Retinal pigment epithelial cell (primary cell): Measurements from ENCODE around the gene DSCAM.

Source experiments
- DNase-seq: peaks from one replicate; pipeline ENCODE4 v3.0.0-alpha.2; 2010; ENCODE audit warnings: low read depth
- H3K4me3 ChIP-seq: 2 replicates; pipeline ENCODE4 v1.5.1; 2011; ENCODE audit warnings: mild to moderate bottlenecking, low read length, control low read depth, moderate library complexity
- TF ChIP-seq, protein P1 (sequence below): conservative IDR thresholded peaks from 2 replicates; pipeline ENCODE4 v1.5.1; 2011; ENCODE audit warnings: low read depth, low read length, control low read depth, inconsistent platforms

DSCAM gene

DNA sequence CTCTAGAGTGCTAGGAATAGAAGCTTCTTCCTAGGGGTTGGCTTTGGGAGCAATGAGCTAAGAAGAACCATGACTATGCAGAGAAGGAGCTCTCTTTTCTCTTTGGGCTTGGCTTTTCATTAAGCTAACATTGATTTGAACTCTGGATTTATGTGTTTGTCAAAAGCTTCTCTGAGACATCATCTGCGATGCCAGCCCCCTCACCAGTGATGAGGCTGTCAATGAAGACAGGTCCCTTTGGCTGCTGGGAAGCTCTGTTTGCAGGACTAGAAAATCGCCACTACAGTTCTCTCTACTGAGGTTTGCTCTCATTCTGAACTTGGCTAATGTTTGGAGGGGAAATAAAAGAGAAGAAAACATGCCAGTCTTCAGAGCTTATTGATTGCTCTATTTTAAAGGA lies 794.7 kb downstream of the DSCAM start:
- H3K4me3 ChIP-seq = no peak overlapping the region
- TF ChIP-seq, protein P1, sequence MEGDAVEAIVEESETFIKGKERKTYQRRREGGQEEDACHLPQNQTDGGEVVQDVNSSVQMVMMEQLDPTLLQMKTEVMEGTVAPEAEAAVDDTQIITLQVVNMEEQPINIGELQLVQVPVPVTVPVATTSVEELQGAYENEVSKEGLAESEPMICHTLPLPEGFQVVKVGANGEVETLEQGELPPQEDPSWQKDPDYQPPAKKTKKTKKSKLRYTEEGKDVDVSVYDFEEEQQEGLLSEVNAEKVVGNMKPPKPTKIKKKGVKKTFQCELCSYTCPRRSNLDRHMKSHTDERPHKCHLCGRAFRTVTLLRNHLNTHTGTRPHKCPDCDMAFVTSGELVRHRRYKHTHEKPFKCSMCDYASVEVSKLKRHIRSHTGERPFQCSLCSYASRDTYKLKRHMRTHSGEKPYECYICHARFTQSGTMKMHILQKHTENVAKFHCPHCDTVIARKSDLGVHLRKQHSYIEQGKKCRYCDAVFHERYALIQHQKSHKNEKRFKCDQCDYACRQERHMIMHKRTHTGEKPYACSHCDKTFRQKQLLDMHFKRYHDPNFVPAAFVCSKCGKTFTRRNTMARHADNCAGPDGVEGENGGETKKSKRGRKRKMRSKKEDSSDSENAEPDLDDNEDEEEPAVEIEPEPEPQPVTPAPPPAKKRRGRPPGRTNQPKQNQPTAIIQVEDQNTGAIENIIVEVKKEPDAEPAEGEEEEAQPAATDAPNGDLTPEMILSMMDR = no peak
- DNase-seq = no peak

DNA sequence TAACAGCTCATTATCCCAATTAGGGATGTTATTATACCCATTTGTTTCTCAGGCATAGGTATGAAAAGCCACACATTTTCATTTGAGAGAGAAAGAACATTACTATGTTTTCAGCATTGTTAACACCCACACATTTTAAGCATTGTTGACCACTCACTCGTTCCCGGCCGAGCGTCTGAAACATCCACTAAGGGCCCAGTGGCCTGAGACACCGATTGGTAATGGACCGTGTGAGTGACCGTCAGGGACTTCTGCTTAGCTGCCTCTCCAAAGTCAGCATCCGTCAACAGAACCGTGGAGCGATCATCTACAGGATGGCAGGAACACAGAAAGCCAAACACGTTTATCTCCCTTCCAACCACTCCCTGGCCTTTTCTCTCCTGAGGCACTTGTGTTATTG lies 795.2 kb downstream of the DSCAM start:
- H3K4me3 ChIP-seq = no peak overlapping the region
- DNase-seq = no peak
- TF ChIP-seq, protein P1 = no peak

DNA sequence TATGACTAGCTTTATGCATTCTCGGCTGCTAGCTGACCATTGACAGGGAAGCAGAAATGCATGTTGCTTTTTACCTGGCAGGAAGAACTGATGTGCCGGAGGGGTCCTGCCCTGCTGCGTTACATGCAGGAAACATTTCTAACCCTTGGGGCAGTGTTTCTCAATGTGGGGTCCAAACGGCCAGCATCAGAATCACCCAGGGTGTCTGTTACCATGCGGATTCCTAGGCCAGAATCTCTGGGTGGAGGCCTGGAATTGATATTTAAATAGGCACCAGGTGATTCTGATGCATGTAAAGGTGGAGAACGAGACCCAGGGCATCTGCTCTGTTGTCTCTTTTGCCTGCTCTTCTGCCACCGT lies 797.0 kb downstream of the DSCAM start:
- no peak for DNase-seq
- TF ChIP-seq, protein P1 = no peak
- H3K4me3 ChIP-seq = no peak overlapping the region

DNA sequence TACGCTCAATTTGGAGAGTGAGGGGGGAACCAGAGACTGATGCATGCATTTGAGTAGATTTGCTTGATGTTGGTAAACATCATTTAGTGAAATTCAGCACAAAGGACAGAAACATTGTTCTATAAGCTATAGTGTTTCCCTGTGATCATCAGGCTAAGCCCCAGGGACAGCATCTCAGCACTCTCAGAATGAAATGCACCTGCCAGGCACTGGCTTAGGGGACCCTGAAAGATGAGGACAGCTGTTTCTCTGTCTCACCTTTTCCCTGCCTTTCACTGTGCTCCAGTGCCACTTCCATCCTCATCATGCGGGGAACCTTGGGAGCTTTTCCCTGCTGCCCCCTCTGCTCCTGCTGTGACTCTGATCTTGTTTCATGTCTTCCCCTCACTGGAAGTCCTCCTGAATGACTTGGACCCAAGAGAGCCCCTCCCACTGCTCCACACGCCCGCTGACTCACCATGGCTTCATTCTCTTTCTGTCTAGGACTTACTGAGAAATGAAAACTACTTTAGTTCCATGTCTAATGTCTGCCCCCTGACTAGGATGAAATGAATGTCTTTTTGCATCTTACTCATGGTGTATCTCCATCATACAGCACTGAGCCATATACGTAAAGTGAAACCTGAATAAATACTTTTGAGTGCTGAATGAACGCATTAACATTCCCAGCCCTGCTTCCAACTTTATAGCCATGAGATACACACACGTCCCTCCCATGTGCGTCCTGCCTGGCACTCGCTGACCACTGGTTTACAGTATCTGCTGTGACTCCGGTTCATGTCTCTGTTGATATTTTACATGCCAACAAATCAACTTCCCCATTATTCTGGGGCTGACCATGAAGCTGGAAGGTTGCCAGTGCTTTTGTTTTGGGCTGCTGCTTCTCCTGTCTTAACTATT lies 797.7 kb downstream of the DSCAM start:
- no peak overlapping the region for H3K4me3 ChIP-seq
- no peak for DNase-seq
- TF ChIP-seq, protein P1 = no peak

DNA sequence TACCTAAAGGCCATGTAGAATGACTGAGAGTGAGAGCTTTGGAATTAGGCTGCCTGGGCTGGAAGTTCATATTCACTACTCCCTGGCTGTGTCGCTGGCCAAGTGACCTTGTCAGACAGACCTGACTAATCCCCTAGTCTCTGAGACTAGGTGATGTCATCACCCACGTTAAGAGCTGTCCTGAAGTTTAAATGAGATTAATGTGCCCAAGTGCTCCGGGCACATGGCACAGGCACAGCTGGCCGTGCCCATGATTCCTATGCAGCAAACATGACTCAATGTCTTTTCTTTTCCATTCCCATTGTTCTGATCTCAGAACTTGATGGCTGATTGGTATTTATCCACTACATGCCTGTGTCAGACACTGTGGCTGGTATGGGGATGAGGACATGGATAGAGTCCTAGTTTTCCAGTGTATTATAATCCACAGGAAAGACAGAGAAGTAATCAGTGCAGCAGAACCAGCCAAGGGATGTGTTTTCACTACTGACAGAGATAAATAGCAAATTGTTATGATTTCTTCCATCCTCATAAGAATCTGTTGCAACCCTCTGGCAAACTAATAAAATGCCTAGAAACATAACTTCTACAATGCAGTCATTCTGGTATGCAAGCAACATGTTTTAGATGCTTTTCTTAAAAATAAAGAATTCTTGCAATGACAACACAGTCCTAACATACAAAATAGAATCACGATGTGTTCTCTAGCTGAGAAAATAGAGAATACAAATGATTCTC lies 798.8 kb downstream of the DSCAM start:
- no peak overlapping the region for H3K4me3 ChIP-seq
- no peak for DNase-seq
- TF ChIP-seq, protein P1 = no peak

DNA sequence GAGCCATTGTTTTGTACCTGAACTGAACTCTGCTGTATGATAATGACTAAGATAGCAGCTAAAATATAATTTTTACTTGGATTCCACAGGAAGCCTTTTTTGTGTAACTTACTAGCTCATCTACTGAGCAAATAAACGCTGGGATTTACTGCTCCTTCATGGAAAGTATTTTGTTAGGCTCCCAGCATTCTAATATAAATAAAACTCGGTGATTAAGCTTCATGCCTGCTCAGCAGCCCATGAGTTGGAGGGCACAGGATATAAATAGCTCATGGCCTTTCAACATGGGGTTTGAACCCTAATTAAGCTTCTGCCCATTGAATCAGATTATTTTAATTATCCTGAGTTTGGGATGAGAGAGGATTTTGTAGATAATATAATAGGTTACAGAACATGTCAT lies 799.7 kb downstream of the DSCAM start:
- no peak for DNase-seq
- H3K4me3 ChIP-seq = no peak overlapping the region
- TF ChIP-seq, protein P1 = no peak
